ENCODE results near the gene CYTH1. TPM values are rescaled to one million over a fixed set of nuclear protein-coding genes. Genes with fewer than 3 reads are reported as not detected.

CYTH1 gene
- total RNA-seq, 2 experiments from 2014 or later, result 521 to 525 TPM

DNA sequence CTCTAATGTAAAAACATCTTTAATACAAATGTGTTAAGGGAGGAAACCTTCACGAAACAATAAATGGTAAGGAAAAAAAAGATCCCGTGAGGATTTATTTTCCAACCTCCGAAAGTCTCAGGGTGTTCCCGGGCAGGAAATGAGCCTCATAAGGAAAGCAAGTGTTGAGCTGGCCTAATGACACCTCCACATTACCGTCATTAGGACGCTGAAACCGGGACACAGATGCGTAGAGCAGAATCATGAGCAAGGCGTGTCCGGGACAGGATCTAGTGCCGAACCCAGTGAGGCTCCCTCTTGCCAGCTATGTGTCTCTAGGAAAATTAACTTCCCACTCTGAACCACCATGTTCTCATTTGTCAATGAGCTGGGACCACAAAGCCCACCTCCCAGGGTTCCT is 22.7 kb upstream of the CYTH1 start:
- no peaks in the 10 kb centered on the region for H3K9me3 Mint-ChIP-seq
- no peaks in the 10 kb centered on the region for H3K9me3 ChIP-seq (ENCODE audit: control insufficient read depth in 1 of 2, insufficient read depth in 1 of 2, low read length in 2 of 2)
- peak overlapping the region; percentile 95 for H3K27ac Mint-ChIP-seq
- H3K27me3 ChIP-seq (ENCODE audit: control insufficient read depth in 1 of 2, insufficient read depth in 2 of 2, low read length in 2 of 2), result no peaks in the 10 kb centered on the region
- ChIA-PET POLR2A (interaction anchor here (1.1 to 6.5 kb wide), 13 partner anchors 14 to 76 kb away, joined by 3 to 58 read pairs (median 7); partner anchors contain the start of genes CYTH1 and USP36), CTCF (interaction anchor here (0.6 to 3.5 kb wide), 9 partner anchors 13 to 810 kb away, joined by 3 to 11 read pairs (median 3); no protein-coding TSS in a partner anchor)
- no peak for ATAC-seq (ENCODE audit: poor library complexity)
- H3K4me3 ChIP-seq (ENCODE audit: low read length), result no peak overlapping the region
- peaks cover 70% of the 10 kb centered on the region for H3K4me1 Mint-ChIP-seq (ENCODE audit: low read depth)
- no peaks in the 10 kb centered on the region for H3K27me3 Mint-ChIP-seq
- peak in 3 of 14 experiments; percentile 47 to 60 (median 51) for DNase-seq
- peaks cover 77% of the 10 kb centered on the region for H3K36me3 ChIP-seq (ENCODE audit: insufficient read depth, low read length)
- peaks cover 56% of the 10 kb centered on the region for H3K4me1 ChIP-seq (ENCODE audit: insufficient read depth, low read length)
- H3K36me3 Mint-ChIP-seq (ENCODE audit: low read depth), result peaks cover 91% of the 10 kb centered on the region
- H3K4me3 Mint-ChIP-seq, result peak overlapping the region; percentile 81
- peak overlapping the region in 1 of 2 donors; percentile 56 for H3K27ac ChIP-seq (ENCODE audit: low read depth in 1 of 2, low read length in 2 of 2)
- TF ChIP-seq, protein P1, sequence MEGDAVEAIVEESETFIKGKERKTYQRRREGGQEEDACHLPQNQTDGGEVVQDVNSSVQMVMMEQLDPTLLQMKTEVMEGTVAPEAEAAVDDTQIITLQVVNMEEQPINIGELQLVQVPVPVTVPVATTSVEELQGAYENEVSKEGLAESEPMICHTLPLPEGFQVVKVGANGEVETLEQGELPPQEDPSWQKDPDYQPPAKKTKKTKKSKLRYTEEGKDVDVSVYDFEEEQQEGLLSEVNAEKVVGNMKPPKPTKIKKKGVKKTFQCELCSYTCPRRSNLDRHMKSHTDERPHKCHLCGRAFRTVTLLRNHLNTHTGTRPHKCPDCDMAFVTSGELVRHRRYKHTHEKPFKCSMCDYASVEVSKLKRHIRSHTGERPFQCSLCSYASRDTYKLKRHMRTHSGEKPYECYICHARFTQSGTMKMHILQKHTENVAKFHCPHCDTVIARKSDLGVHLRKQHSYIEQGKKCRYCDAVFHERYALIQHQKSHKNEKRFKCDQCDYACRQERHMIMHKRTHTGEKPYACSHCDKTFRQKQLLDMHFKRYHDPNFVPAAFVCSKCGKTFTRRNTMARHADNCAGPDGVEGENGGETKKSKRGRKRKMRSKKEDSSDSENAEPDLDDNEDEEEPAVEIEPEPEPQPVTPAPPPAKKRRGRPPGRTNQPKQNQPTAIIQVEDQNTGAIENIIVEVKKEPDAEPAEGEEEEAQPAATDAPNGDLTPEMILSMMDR (IDR thresholded peaks at IDR 0.05), result no peak
- intact Hi-C loops (cut with DNase I, micrococcal nuclease), result loop anchor here (2.0 to 10.0 kb wide), 4 partner anchors 20 to 310 kb away; partner anchors contain the start of gene USP36 (in 2 of the 2)

DNA sequence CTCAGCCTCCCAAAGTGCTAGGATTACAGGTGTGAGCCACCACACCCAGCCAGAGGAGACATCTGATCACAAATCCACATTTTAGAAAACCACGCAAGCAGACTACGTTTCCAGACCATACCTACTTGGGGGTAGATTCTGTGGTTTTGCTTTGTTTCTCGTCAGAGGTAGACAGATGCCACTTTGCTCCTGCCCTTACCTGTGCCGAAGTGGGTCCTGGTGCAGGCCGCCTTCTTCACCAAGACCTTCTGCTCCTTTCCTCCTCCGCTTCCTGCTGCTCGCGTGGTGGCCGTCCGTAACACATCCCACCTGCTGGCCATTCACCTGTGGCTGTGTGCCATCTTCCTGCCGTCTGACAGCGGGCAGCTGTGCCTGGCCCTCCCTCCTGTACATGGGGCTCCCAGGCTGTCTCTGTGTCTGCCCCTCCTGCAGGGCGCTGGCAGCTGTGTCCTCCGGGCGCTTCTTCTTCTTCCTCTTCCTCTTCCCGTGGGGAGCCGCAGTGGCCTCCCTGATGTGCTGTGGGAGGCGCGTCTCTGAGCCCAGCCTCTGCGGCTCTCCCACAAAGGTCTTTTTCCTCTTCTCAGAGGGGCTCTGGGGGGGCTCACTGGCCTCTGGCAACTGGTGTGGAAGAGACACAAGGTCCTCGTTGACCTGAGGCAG is 21.2 kb upstream of the CYTH1 start:
- H3K27me3 Mint-ChIP-seq, result no peaks in the 10 kb centered on the region
- H3K36me3 Mint-ChIP-seq (ENCODE audit: low read depth), result peaks cover 91% of the 10 kb centered on the region
- intact Hi-C loops (cut with DNase I, micrococcal nuclease), result loop anchor here in 1 of 2 experiments (2.0 to 10.0 kb wide), 2 partner anchors 19 to 309 kb away; no protein-coding TSS in a partner anchor

DNA sequence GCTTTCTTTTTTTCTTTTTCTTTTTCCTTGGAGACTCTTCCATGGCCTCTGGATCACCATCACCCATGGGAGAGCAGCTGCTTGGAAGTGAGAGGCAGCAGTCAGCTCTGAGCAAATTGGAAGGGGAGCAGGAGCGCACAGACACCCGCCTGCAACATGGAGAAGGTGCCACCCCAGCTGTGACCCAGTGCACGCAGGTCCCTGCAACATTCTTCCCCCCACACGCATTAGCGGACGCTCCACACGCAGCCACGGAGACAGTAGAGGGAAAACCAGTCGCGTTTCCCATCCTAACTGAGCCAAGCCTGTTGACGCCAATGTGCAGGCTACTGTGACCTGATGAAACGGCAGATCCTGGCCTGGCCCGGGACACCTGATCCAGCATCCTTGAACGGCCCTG is 20.4 kb upstream of the CYTH1 start:
- Histone ChIP-seq H3K9me3 (ENCODE audit: control insufficient read depth in 1 of 2, insufficient read depth in 1 of 2, low read length in 2 of 2) (no peaks in the 10 kb centered on the region), H3K4me1 (ENCODE audit: insufficient read depth, low read length) (peaks cover 77% of the 10 kb centered on the region), H3K27me3 (ENCODE audit: control insufficient read depth in 1 of 2, insufficient read depth in 2 of 2, low read length in 2 of 2) (no peaks in the 10 kb centered on the region), H3K4me3 (ENCODE audit: low read length) (no peak overlapping the region), H3K27ac (ENCODE audit: low read depth in 1 of 2, low read length in 2 of 2) (no peak overlapping the region), H3K36me3 (ENCODE audit: insufficient read depth, low read length) (peaks cover 81% of the 10 kb centered on the region)
- H3K4me1 Mint-ChIP-seq (ENCODE audit: low read depth), result peaks cover 83% of the 10 kb centered on the region
- TF ChIP-seq, protein P1 (IDR thresholded peaks at IDR 0.05), result no peak
- DNase-seq, result no peak
- intact Hi-C loops (cut with DNase I, micrococcal nuclease), result loop anchor here in 1 of 2 experiments (2.0 to 10.0 kb wide), 2 partner anchors 18 to 308 kb away; no protein-coding TSS in a partner anchor
- POLR2A ChIA-PET, result interaction anchor here (1.8 to 4.6 kb wide), 3 partner anchors 17 to 25 kb away, joined by 5 to 23 read pairs (median 7); no protein-coding TSS in a partner anchor
- peaks cover 91% of the 10 kb centered on the region for H3K36me3 Mint-ChIP-seq (ENCODE audit: low read depth)
- H3K9me3 Mint-ChIP-seq, result no peaks in the 10 kb centered on the region
- CTCF ChIA-PET, result no interaction called here
- no peak for ATAC-seq (ENCODE audit: poor library complexity)
- no peaks in the 10 kb centered on the region for H3K27me3 Mint-ChIP-seq
- H3K27ac Mint-ChIP-seq, result peak overlapping the region; percentile 95
- H3K4me3 Mint-ChIP-seq, result peak overlapping the region; percentile 78

More for the DNA sequence above, 21.2 kb upstream of the CYTH1 start:
- peaks cover 71% of the 10 kb centered on the region for H3K4me1 ChIP-seq (ENCODE audit: insufficient read depth, low read length)
- ChIA-PET CTCF (interaction anchor here (1.0 to 1.6 kb wide), 3 partner anchors 13 to 52 kb away, joined by 3 read pairs; no protein-coding TSS in a partner anchor), POLR2A (interaction anchor here (0.6 to 4.8 kb wide), 9 partner anchors 14 to 81 kb away, joined by 3 to 43 read pairs (median 5); partner anchors contain the start of gene CYTH1)
- H3K9me3 Mint-ChIP-seq, result no peaks in the 10 kb centered on the region
- peak overlapping the region; percentile 95 for H3K27ac Mint-ChIP-seq
- DNase-seq, result peak in 4 of 14 experiments; percentile 30 to 60 (median 42)
- H3K36me3 ChIP-seq (ENCODE audit: insufficient read depth, low read length), result peaks cover 79% of the 10 kb centered on the region
- peak overlapping the region; percentile 78 for H3K4me3 Mint-ChIP-seq
- no peaks in the 10 kb centered on the region for H3K27me3 ChIP-seq (ENCODE audit: control insufficient read depth in 1 of 2, insufficient read depth in 2 of 2, low read length in 2 of 2)
- peak; percentile 15 for ATAC-seq (ENCODE audit: poor library complexity)
- no peaks in the 10 kb centered on the region for H3K9me3 ChIP-seq (ENCODE audit: control insufficient read depth in 1 of 2, insufficient read depth in 1 of 2, low read length in 2 of 2)
- H3K27ac ChIP-seq (ENCODE audit: low read depth in 1 of 2, low read length in 2 of 2), result peak overlapping the region; percentile 41 to 45
- peaks cover 79% of the 10 kb centered on the region for H3K4me1 Mint-ChIP-seq (ENCODE audit: low read depth)
- peak overlapping the region; percentile 38 for H3K4me3 ChIP-seq (ENCODE audit: low read length)
- TF ChIP-seq, protein P1 (IDR thresholded peaks at IDR 0.05), result no peak

Measured in CD4-positive, alpha-beta T cell (primary cell).